Astrocyte of the hippocampus (primary cell): ENCODE data around the gene SP100.
"Not testable (repeated sequence)": the region's sequence is repeated elsewhere in the genome, so short reads cannot be mapped to it uniquely, and the experiment has no call there.

Experiments
- DNase-seq: peaks from one replicate; pipeline ENCODE4 v3.0.0; 2011; ENCODE audit warnings: low read depth, low spot score

SP100 gene

DNA sequence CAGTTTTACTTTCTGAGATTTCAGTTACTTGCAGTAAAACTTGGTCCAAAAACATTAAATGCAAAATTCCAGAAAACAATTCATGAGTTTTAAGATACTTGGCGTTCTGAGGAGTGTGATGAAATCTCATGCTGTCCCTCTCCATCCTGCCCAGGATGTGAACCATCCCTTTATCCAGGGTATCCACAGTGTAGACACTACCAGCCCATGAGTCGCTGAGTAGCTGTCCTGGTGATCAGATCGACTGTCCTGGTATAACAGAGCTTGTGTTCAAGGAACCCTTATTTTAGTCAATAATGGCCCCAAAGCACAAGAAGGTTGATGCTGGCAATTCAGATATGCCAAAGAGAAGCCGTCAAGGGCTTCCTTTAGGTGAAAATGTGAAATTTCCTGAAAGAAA lies 3.2 kb downstream of the SP100 start:
- no peak for DNase-seq

GRCh38 chr2:230422149-230422548 lies 6.1 kb downstream of the SP100 start:
- no peak for DNase-seq

GRCh38 chr2:230423851-230424458 lies 8.0 kb downstream of the SP100 start:
- peak; percentile 45 for DNase-seq

DNA sequence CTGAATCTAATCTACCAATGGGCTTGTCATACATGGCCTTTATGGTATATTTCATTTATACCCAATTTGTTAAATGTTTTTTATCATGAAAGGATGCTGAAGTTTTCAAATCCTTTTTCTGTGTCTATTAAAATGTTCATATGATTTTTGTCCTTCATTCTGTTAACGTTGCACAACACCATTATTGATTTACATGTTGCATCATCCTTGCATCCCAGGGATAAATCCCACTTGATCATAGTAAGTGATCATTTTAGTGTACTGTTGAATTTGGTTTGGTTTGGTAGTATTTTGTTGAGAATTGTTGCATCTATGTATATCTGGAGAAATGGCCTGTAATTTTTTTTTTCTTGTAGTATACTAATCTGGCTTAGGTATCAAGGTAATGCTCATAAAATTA lies 9.4 kb downstream of the SP100 start:
- no peak for DNase-seq

- no peak for DNase-seq
Measured at GRCh38 chr2:230429513-230429912, 13.5 kb downstream of the SP100 start.

DNA sequence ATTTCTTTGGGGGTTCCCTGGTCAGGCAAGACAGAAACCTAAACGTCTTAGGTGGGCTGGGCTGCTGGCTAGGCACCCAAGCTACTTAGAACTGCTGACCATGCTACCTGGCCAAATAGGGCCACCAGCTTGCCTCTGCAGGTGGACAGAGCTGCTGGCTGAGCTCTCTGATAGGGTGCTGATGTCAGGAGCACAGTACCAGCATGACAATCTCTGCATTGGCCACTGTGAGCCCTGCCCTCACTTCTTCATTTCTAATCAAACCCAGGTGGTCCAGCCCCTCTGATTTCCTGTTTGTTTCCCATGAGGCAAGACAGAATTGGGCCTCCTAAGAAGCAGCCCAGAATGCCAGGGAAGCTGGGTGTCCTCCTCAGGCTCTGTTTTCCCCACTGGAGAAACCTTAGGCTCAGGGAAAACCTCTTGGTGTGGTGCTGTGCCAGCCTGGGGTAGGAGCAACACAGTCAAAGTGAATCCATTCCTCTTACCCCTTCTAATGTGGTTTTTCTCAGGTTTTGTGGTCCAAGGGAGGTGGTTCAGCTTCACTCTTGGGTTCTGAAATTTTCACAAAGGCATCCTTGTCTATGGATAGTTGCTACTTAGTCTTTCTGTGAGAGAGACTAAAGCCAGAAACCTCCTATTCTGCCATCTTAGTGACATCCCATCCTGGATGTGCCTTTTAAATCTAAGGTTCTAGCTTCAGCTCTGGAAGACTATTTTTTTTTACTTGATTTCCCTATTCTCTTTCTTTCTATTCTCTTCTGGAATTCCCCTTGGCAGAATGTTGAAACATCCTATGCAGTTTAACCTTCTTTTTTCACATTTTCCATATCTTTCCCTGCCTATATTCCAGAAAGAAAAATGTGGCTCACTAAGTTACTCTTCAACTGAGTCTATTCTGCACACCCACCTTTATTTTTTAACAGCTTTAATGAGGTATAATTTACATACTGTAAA lies 15.2 kb downstream of the SP100 start:
- no peak for DNase-seq

- no peak for DNase-seq
Measured at GRCh38 chr2:230434677-230435324, 18.8 kb downstream of the SP100 start.

GRCh38 chr2:230435431-230435830 lies 19.4 kb downstream of the SP100 start:
- no peak for DNase-seq

DNA sequence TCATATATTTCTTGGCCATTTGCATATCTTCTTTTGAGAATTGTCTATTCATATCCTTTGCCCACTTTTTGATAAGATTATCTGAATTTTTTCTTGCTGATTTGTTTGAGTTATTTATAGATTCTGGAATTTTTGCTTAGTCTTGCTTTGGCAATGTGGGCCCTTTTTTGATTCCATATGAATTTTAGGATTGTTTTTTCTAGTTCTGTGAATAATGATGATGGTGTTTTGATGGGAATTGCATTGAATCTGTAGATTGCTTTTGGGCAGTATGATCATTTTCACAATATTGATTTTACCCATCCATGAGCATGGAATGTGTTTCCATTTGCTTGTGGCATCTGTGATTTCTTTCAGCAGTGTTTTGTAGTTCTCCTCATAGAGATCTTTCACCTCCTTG lies 23.1 kb downstream of the SP100 start:
- DNase-seq = not testable (repeated sequence)

GRCh38 chr2:230439590-230439989 lies 23.6 kb downstream of the SP100 start:
- no peak for DNase-seq

GRCh38 chr2:230441227-230441897 lies 25.4 kb downstream of the SP100 start:
- DNase-seq = peak; percentile 28

- DNase-seq = peak; percentile 26
Measured at GRCh38 chr2:230443541-230443940, 27.5 kb downstream of the SP100 start.

GRCh38 chr2:230444832-230445231 lies 28.8 kb downstream of the SP100 start:
- no peak for DNase-seq

DNA sequence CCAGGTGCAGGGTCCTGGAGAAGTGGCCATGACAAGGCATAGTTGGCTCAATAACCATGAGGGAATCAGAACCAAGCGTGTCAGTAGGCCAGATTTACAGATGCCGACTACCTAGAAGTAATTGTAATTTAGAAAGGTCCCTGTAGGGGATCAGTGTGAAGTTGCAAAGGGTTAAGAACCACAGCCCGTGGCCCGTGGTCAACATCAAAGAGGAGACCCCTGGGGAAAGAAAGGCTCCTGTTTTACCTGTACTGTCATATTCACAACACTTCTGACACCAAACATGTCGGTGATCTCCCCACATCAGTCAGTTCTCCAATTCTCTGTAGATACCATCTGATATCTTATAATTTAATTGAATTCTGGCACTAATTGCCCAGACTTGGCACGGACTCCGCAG lies 31.0 kb downstream of the SP100 start:
- DNase-seq = no peak

GRCh38 chr2:230447455-230448451 lies 31.8 kb downstream of the SP100 start:
- no peak for DNase-seq

- DNase-seq = no peak
Measured at GRCh38 chr2:230449901-230450467, 34.0 kb downstream of the SP100 start.

GRCh38 chr2:230453006-230453405 lies 37.0 kb downstream of the SP100 start:
- DNase-seq = no peak

GRCh38 chr2:230455005-230455684 lies 39.1 kb downstream of the SP100 start:
- DNase-seq = no peak

- DNase-seq = no peak
Measured at GRCh38 chr2:230457073-230457768, 41.2 kb downstream of the SP100 start.
